ENCODE results near the gene PGM5.

PGM5 gene

GRCh38 chr9:68493541-68493940 is 137.1 kb downstream of the PGM5 start:
- no peak for DNase-seq (ENCODE audit: extremely low read depth, low read depth)
- no peak for TF ChIP-seq CTCF (IDR thresholded peaks at IDR 0.05; ENCODE audit: low read depth, low read length)

- no peak for DNase-seq (ENCODE audit: extremely low read depth, low read depth)
- TF ChIP-seq CTCF (IDR thresholded peaks at IDR 0.05; ENCODE audit: low read depth, low read length), result no peak
These were observed 137.7 kb downstream of the PGM5 start for GRCh38 chr9:68493958-68494577.

GRCh38 chr9:68495247-68495646 is 138.8 kb downstream of the PGM5 start:
- TF ChIP-seq CTCF (IDR thresholded peaks at IDR 0.05; ENCODE audit: low read depth, low read length), result no peak
- no peak for DNase-seq (ENCODE audit: extremely low read depth, low read depth)

- no peak for DNase-seq (ENCODE audit: extremely low read depth, low read depth)
- TF ChIP-seq CTCF (IDR thresholded peaks at IDR 0.05; ENCODE audit: low read depth, low read length), result no peak
These were observed 139.9 kb downstream of the PGM5 start for GRCh38 chr9:68496356-68496755.

GRCh38 chr9:68497629-68498028 is 141.2 kb downstream of the PGM5 start:
- TF ChIP-seq CTCF (IDR thresholded peaks at IDR 0.05; ENCODE audit: low read depth, low read length), result no peak
- no peak for DNase-seq (ENCODE audit: extremely low read depth, low read depth)

GRCh38 chr9:68498816-68499215 is 142.4 kb downstream of the PGM5 start:
- TF ChIP-seq CTCF (IDR thresholded peaks at IDR 0.05; ENCODE audit: low read depth, low read length), result no peak
- DNase-seq (ENCODE audit: extremely low read depth, low read depth), result no peak

GRCh38 chr9:68500457-68501381 is 144.3 kb downstream of the PGM5 start:
- TF ChIP-seq CTCF (IDR thresholded peaks at IDR 0.05; ENCODE audit: low read depth, low read length), result no peak
- DNase-seq (ENCODE audit: extremely low read depth, low read depth), result no peak

Measured in AG09319 (cell line).